Endothelial cell (in vitro differentiated cells): ENCODE data around the gene CALN1. TPM values are rescaled to one million over a fixed set of nuclear protein-coding genes. Genes with fewer than 3 reads are reported as not detected.

Experiments used
- DNase-seq: peaks from one replicate; pipeline ENCODE4 v3.0.0; 2021; ENCODE audit warnings: low spot score
- H3K27ac Mint-ChIP-seq: one replicate; pipeline ENCODE4 v1.8.0; 2021; ENCODE audit warnings: mixed read lengths, inconsistent platforms; ENCODE audit not compliant: unreplicated experiment
- H3K27me3 Mint-ChIP-seq: one replicate; pipeline ENCODE4 v1.8.0; 2021; ENCODE audit warnings: mild to moderate bottlenecking, moderate library complexity, mixed read lengths, inconsistent platforms; ENCODE audit not compliant: unreplicated experiment
- H3K36me3 Mint-ChIP-seq: one replicate; pipeline ENCODE4 v1.8.0; 2021; ENCODE audit warnings: mild to moderate bottlenecking, low read depth, mixed read lengths, inconsistent platforms; ENCODE audit not compliant: unreplicated experiment
- H3K4me1 Mint-ChIP-seq: one replicate; pipeline ENCODE4 v1.8.0; 2021; ENCODE audit warnings: mild to moderate bottlenecking, mixed read lengths, inconsistent platforms; ENCODE audit not compliant: unreplicated experiment
- H3K4me3 Mint-ChIP-seq: one replicate; pipeline ENCODE4 v1.8.0; 2021; ENCODE audit warnings: mild to moderate bottlenecking, mixed read lengths, inconsistent platforms; ENCODE audit not compliant: unreplicated experiment
- H3K9me3 Mint-ChIP-seq: one replicate; pipeline ENCODE4 v1.8.0; 2021; ENCODE audit warnings: mixed read lengths, inconsistent platforms; ENCODE audit not compliant: unreplicated experiment
- CTCF ChIP-seq: fragments of 200-600 bp; sonication (generic); IDR thresholded peaks from one replicate; pipeline ENCODE4 v1.5.0; 2021; ENCODE audit warnings: antibody characterized with exemption; ENCODE audit not compliant: unreplicated experiment
- total RNA-seq: library from RNA; stranded (reverse); fragmentation: NEBNext Ultra II Directional; extraction: Animal tissue kit (Norgen Biotek cat#: 25700); gene quantifications from one replicate; pipeline ENCODE4 v1.2.1, GENCODE V29; 2021; ENCODE audit not compliant: unreplicated experiment

CALN1 gene
- total RNA-seq, 1 donor from 2014 or later: 1.4 TPM

DNA sequence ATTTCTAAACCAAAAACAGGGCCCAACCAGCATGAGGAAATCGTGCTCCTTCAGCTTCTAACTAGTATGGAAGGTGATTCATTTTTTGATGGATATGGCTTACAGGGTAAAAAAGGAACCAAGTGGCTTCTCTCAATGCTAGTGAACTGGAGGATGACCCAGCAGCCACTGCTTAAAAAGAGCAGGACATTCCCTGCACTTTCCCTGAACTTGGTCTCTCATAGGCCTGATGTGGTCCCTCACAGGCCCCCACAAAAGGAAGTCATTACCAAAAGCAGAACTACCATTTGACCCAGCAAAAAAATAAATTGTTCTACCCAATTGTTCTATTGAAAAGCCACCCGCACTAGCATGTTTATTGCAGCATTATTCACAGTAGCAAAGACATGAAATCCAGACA lies 188.8 kb downstream of the CALN1 start:
- no peak overlapping the region for H3K4me3 Mint-ChIP-seq
- peaks cover 3% of the 10 kb centered on the region for H3K9me3 Mint-ChIP-seq
- H3K4me1 Mint-ChIP-seq: no peaks in the 10 kb centered on the region
- no peak for DNase-seq
- H3K36me3 Mint-ChIP-seq: no peaks in the 10 kb centered on the region
- H3K27me3 Mint-ChIP-seq: peaks cover 3% of the 10 kb centered on the region
- no peak for TF ChIP-seq CTCF
- no peak overlapping the region for H3K27ac Mint-ChIP-seq

DNA sequence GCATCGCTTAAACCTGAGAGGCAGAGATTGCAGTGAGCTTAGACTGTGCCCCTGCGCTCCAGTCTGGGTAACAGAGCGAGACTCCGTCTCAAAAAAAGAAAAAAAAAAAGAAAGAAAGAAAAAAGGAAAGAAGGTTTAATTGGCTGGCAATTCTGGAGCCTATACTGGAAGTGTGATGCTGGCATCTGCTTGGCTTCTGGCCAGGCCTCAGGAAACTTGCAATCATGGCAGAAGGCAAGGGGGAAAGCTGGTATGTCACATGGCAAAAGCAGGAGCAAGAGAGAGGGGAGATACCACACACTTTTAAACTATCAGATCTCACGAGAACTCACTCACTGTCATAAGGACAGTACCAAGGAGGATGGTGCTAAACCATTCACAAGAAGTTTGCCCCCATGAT lies 190.0 kb downstream of the CALN1 start:
- H3K9me3 Mint-ChIP-seq: peaks cover 3% of the 10 kb centered on the region
- peaks cover 3% of the 10 kb centered on the region for H3K27me3 Mint-ChIP-seq

GRCh38 chr7:72219500-72219899 lies 192.6 kb downstream of the CALN1 start:
- Mint-ChIP-seq H3K4me3 (no peak overlapping the region), H3K27ac (no peak overlapping the region), H3K36me3 (no peaks in the 10 kb centered on the region), H3K9me3 (peaks cover 3% of the 10 kb centered on the region), H3K27me3 (peaks cover 3% of the 10 kb centered on the region), H3K4me1 (no peaks in the 10 kb centered on the region)
- DNase-seq: no peak
- TF ChIP-seq CTCF: no peak

More for the DNA sequence above, 190.0 kb downstream of the CALN1 start:
- no peaks in the 10 kb centered on the region for H3K4me1 Mint-ChIP-seq
- H3K36me3 Mint-ChIP-seq: no peaks in the 10 kb centered on the region
- H3K4me3 Mint-ChIP-seq: no peak overlapping the region
- no peak for TF ChIP-seq CTCF
- H3K27ac Mint-ChIP-seq: no peak overlapping the region
- no peak for DNase-seq

DNA sequence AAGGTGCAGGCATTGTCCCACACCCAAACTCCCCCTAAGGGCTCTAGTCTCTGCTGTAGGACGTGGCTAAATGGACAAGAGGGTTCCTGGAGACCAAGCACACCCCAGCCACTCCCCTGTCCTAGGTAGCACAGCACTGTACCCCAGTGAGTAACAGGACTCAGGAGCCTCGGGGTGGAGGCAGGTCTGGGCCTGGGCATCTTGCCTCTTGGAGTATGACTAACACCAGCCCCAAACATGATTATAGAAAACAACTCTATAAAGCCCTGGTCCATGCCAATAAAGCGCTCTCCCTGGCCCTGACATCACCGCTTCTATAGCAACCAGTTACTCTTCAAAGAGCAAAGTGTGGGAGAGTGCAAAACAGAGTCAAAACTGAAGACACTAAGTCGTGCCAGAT lies 195.0 kb downstream of the CALN1 start:
- peaks cover 3% of the 10 kb centered on the region for H3K9me3 Mint-ChIP-seq
- no peaks in the 10 kb centered on the region for H3K36me3 Mint-ChIP-seq
- no peak for DNase-seq
- H3K27me3 Mint-ChIP-seq: peaks cover 3% of the 10 kb centered on the region
- no peak overlapping the region for H3K4me3 Mint-ChIP-seq
- H3K27ac Mint-ChIP-seq: no peak overlapping the region
- TF ChIP-seq CTCF: no peak
- H3K4me1 Mint-ChIP-seq: no peaks in the 10 kb centered on the region

DNA sequence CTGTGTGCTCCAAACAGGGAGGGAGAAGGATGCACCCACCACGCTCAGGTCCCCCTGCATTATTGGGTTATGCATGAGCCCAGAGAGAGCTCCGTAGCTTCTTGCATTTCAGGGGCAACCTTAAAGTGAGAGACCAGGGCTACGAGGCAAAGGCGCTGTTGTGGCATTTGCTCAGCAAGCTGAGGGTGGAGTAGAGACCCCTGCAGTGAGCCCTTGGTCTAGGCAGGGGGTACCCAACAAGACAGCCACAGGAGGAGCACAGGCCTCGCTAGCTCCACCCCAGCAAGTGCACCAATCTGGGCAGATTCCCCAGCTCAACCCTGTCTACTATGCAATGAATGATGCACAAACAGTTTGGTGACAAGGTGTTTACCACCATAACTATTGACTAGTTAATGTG lies 198.4 kb downstream of the CALN1 start:
- Mint-ChIP-seq H3K36me3 (peaks cover 2% of the 10 kb centered on the region), H3K4me3 (no peak overlapping the region), H3K9me3 (peaks cover 15% of the 10 kb centered on the region), H3K4me1 (no peaks in the 10 kb centered on the region), H3K27me3 (no peaks in the 10 kb centered on the region), H3K27ac (no peak overlapping the region)
- no peak for DNase-seq
- TF ChIP-seq CTCF: no peak
